CD4-positive, alpha-beta memory T cell (primary cell): ENCODE results near the gene OR2T6. TPM values are rescaled to one million over a fixed set of nuclear protein-coding genes. Genes with fewer than 3 reads are reported as not detected.

ENCODE experiments used
- CTCF ChIA-PET: fragments of 350-600 bp; sonication (Branson Sonifier 250); formaldehyde crosslinking; loops from one replicate; lab custom pipeline; 2021; ENCODE audit warnings: inconsistent platforms; ENCODE audit not compliant: partially characterized antibody; lab: Charles Lee
- POLR2A ChIA-PET: fragments of 350-600 bp; sonication (Branson Sonifier 250); formaldehyde crosslinking; loops from one replicate; lab custom pipeline; 2021; ENCODE audit not compliant: partially characterized antibody; lab: Charles Lee
- DNase-seq, 5 donors: peaks; one replicate each; pipeline versions ENCODE4 v3.0.0 to v3.0.0-alpha.2; 2020 to 2022; ENCODE audit warnings: mixed read lengths in 1 of 5
- H3K27ac ChIP-seq: one replicate; pipeline ENCODE4 v1.7.0; 2013; ENCODE audit warnings: low read depth, low read length
- H3K27me3 ChIP-seq: 2 replicates; pipeline ENCODE4 v1.7.0; 2013; ENCODE audit warnings: mild to moderate bottlenecking, low read length, moderate library complexity; ENCODE audit not compliant: insufficient read depth
- H3K36me3 ChIP-seq: 2 replicates; pipeline ENCODE4 v1.7.0; 2013; ENCODE audit warnings: mild to moderate bottlenecking, low read length, moderate library complexity; ENCODE audit not compliant: insufficient read depth
- H3K4me1 ChIP-seq: 2 replicates; pipeline ENCODE4 v1.7.0; 2013; ENCODE audit warnings: mild to moderate bottlenecking, low read length, moderate library complexity; ENCODE audit not compliant: insufficient read depth
- H3K4me3 ChIP-seq, 2 donors: one replicate each; pipeline ENCODE4 v1.7.0; 2013; ENCODE audit warnings: low read length in 2 of 2, mild to moderate bottlenecking in 1 of 2
- H3K9me3 ChIP-seq, 2 donors: one replicate each; pipeline ENCODE4 v1.7.0; 2013; ENCODE audit warnings: low read length in 2 of 2, control low read depth in 1 of 2; ENCODE audit not compliant: control insufficient read depth in 1 of 2
- H3K27ac Mint-ChIP-seq, 7 donors: one replicate each; pipeline ENCODE4 v1.8.0; 2020 to 2021; ENCODE audit warnings: mixed read lengths in 7 of 7, mild to moderate bottlenecking in 6 of 7, inconsistent platforms in 3 of 7, moderate library complexity in 3 of 7
- H3K27me3 Mint-ChIP-seq, 2 donors: one replicate each; pipeline ENCODE4 v1.8.0; 2020 to 2021; ENCODE audit warnings: mixed read lengths in 2 of 2
- H3K36me3 Mint-ChIP-seq, 2 donors: one replicate each; pipeline ENCODE4 v1.8.0; 2020 to 2021; ENCODE audit warnings: mixed read lengths in 2 of 2, inconsistent platforms in 1 of 2, mild to moderate bottlenecking in 1 of 2
- H3K4me1 Mint-ChIP-seq, 4 donors: one replicate each; pipeline ENCODE4 v1.8.0; 2020 to 2021; ENCODE audit warnings: mixed read lengths in 4 of 4, mild to moderate bottlenecking in 1 of 4
- H3K4me3 Mint-ChIP-seq, 8 donors: one replicate each; pipeline ENCODE4 v1.8.0; 2020 to 2021; ENCODE audit warnings: mixed read lengths in 8 of 8, mild to moderate bottlenecking in 7 of 8, moderate library complexity in 6 of 8, inconsistent platforms in 3 of 8
- H3K9me3 Mint-ChIP-seq, 8 donors: one replicate each; pipeline ENCODE4 v1.8.0; 2020 to 2021; ENCODE audit warnings: mixed read lengths in 8 of 8, mild to moderate bottlenecking in 5 of 8, inconsistent platforms in 3 of 8, moderate library complexity in 1 of 8
- intact Hi-C: fragments of 100-400 bp; cut with micrococcal nuclease; formaldehyde crosslinking; loops from one replicate; pipeline ENCODE4 v1.15.1; 2023
- polyA plus RNA-seq, 2 donors: library from polyadenylated mRNA; unstranded; fragments of 300-500 nt; fragmentation: Illumina TruSeq; gene quantifications; one replicate each; pipeline ENCODE4 v1.2.3, GENCODE V29; 2021
- total RNA-seq, 2 experiments: library from RNA; stranded (reverse); gene quantifications; one replicate each; pipeline ENCODE4 v1.2.3, GENCODE V29; 2021

Gene OR2T6, protein sequence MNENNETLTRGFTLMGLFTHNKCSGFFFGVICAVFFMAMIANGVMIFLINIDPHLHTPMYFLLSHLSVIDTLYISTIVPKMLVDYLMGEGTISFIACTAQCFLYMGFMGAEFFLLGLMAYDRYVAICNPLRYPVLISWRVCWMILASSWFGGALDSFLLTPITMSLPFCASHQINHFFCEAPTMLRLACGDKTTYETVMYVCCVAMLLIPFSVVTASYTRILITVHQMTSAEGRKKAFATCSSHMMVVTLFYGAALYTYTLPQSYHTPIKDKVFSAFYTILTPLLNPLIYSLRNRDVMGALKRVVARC
- not detected for total RNA-seq
- not detected for polyA plus RNA-seq

DNA sequence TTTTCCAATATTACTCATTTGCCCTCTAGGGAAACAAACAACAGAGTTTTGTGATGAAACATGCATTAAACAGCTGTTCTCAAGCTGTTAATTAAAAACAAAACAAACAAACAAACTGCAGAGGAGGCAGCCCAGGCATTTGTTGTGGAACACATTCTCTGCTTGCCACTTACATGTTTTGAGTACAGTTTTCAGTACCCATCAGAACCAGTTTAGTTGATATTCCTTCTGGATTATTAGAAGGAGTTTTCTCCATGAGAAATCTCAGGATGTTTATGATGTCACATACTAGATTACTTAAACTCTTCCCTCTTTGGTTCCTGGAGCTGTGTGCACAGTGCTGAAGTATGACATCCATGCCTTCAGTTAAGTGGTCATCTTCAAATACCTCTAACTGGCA is at the start of gene OR2T6:
TSS of gene OR2T6 (plus strand) at position 301 of the 400 bp plus-strand sequence. CDS start 11,863 bp downstream, outside the sequence.
- Histone ChIP-seq H3K27ac (no peak within 1 kb of the TSS), H3K27me3 (no peaks in the 10 kb centered on the region), H3K36me3 (no peaks in the 10 kb centered on the region), H3K4me1 (no peaks in the 10 kb centered on the region), H3K9me3 (no peaks in the 10 kb centered on the region), H3K4me3 (no peak within 1 kb of the TSS)
- Mint-ChIP-seq H3K27me3 (peaks cover 0 to 8% of the 10 kb centered on the region in 2 donors), H3K9me3 (peaks cover 0 to 6% (median 0%) of the 10 kb centered on the region in 8 donors), H3K4me1 (peaks cover 0 to 7% (median under 1%) of the 10 kb centered on the region in 4 donors), H3K4me3 (no peak within 1 kb of the TSS), H3K27ac (peak within 1 kb of the TSS in 1 of 7 donors; percentile 39), H3K36me3 (no peaks in the 10 kb centered on the region)
- ChIA-PET CTCF (no interaction called here), POLR2A (no interaction called here)
- intact Hi-C loops = no loop called here
- DNase-seq = no peak

DNA sequence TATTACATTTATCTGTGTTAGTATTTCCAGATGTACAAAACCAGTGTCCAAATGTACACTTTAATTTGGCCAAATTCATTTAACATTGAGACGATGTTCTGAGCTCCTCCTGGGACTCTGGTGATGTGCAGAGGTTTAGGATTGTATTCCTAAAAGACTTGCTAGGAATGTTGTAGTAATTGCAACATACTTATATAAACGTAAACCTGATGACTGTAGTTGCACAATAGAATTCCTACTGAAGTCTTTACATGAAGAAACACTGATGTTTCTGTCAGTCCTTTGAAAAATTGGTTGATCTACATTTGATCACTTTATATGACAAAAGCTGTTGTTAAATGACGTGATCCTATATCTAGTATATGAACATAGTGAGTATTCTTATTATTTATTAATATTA is 32.1 kb upstream of the OR2T6 start:
- H3K27ac Mint-ChIP-seq = no peak overlapping the region
- intact Hi-C loops = no loop called here
- H3K4me3 ChIP-seq = no peak overlapping the region
- no peaks in the 10 kb centered on the region for H3K36me3 Mint-ChIP-seq
- H3K4me3 Mint-ChIP-seq = no peak overlapping the region
- POLR2A ChIA-PET = no interaction called here
- CTCF ChIA-PET = no interaction called here
- H3K9me3 ChIP-seq = no peaks in the 10 kb centered on the region
- no peaks in the 10 kb centered on the region for H3K27me3 Mint-ChIP-seq
- H3K9me3 Mint-ChIP-seq = no peaks in the 10 kb centered on the region
- H3K36me3 ChIP-seq = no peaks in the 10 kb centered on the region
- H3K27me3 ChIP-seq = no peaks in the 10 kb centered on the region
- no peak for DNase-seq
- no peaks in the 10 kb centered on the region for H3K4me1 ChIP-seq
- H3K4me1 Mint-ChIP-seq = no peaks in the 10 kb centered on the region
- H3K27ac ChIP-seq = no peak overlapping the region

DNA sequence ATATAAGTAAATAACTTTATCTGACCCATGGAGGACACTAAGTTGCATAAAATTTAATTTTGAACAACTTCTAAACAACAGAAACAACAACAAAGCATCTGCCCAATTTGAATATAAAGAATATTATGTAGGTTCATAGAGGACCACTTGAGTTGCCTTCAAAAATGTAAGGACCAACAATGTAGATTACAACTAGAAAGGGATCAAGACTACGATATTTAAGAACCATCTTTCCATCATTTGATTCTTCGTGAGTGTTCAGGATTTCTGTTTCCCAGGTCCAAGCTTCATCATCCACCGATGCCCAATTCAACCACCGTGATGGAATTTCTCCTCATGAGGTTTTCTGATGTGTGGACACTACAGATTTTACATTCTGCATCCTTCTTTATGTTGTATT is 27.1 kb upstream of the OR2T6 start, which contains the start of gene OR14C36:
TSS of gene OR14C36 (plus strand) at position 301 of the 400 bp plus-strand sequence. CDS start at position 301, 0 bp downstream.
- Histone ChIP-seq H3K27ac (no peak within 1 kb of the TSS), H3K36me3 (no peaks in the 10 kb centered on the region), H3K9me3 (no peaks in the 10 kb centered on the region), H3K4me3 (no peak within 1 kb of the TSS), H3K4me1 (no peaks in the 10 kb centered on the region), H3K27me3 (no peaks in the 10 kb centered on the region)
- Mint-ChIP-seq H3K36me3 (no peaks in the 10 kb centered on the region), H3K4me3 (no peak within 1 kb of the TSS), H3K27me3 (peaks cover 4% of the 10 kb centered on the region in 2 donors), H3K9me3 (no peaks in the 10 kb centered on the region), H3K4me1 (no peaks in the 10 kb centered on the region), H3K27ac (no peak within 1 kb of the TSS)
- ChIA-PET CTCF (no interaction called here), POLR2A (no interaction called here)
- intact Hi-C loops = no loop called here
- no peak for DNase-seq

DNA sequence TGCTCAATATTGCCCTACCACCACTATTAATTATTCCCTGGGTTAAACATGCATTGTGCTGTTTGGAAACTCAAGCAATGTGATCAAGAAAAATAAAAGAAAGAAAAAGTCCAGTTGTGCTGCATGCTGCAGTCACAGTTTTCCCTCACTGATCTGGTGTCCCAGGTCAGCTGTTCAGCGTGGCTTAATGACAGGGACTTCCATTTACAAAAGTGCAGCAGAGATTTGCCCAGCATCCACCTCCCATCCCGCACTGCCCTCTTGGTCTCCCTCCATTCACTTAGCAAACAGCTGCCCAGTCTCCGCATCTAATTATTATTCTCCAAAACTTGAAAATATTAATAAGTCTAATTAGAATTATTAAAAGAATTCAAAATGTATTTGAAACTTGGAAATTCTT is 16.1 kb upstream of the OR2T6 start:
- H3K27me3 ChIP-seq = no peaks in the 10 kb centered on the region
- Mint-ChIP-seq H3K27ac (no peak overlapping the region), H3K4me3 (no peak overlapping the region), H3K27me3 (peaks cover 4 to 12% of the 10 kb centered on the region in 2 donors), H3K9me3 (peaks cover 0 to 5% (median 0%) of the 10 kb centered on the region in 8 donors), H3K36me3 (no peaks in the 10 kb centered on the region), H3K4me1 (no peaks in the 10 kb centered on the region)
- no peaks in the 10 kb centered on the region for H3K9me3 ChIP-seq
- CTCF ChIA-PET = no interaction called here
- DNase-seq = no peak
- H3K27ac ChIP-seq = no peak overlapping the region
- no peaks in the 10 kb centered on the region for H3K36me3 ChIP-seq
- no peaks in the 10 kb centered on the region for H3K4me1 ChIP-seq
- intact Hi-C loops = no loop called here
- POLR2A ChIA-PET = no interaction called here
- H3K4me3 ChIP-seq = no peak overlapping the region

DNA sequence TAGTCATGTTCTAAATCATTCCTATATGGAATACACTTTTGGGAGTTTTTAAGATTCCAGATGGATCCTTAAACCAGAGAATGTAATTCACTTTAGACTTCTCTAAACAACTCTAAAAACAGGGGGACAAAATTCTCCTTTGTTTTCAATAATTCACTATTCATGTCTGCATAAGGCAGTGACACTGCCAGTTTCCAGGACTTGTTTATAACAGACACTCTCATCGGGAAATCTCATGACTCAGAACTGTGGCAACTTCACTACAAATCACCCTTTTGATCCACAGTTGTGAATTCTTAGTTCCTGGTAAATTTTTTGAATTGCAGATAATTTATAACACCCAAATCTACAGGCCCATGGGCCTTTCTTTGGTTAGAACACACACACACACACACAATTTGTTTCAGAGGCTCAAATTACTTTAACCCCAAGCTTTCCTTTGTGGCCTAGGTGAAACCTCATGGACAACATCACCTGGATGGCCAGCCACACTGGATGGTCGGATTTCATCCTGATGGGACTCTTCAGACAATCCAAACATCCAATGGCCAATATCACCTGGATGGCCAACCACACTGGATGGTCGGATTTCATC is 14.3 kb upstream of the OR2T6 start, which contains the start of gene OR2T4:
TSS of gene OR2T4 (plus strand) at position 545 of the 595 bp plus-strand sequence. CDS start at position 545, 0 bp downstream.
- Mint-ChIP-seq H3K27ac (no peak within 1 kb of the TSS), H3K4me1 (no peaks in the 10 kb centered on the region)
- H3K36me3 ChIP-seq = no peaks in the 10 kb centered on the region

DNA sequence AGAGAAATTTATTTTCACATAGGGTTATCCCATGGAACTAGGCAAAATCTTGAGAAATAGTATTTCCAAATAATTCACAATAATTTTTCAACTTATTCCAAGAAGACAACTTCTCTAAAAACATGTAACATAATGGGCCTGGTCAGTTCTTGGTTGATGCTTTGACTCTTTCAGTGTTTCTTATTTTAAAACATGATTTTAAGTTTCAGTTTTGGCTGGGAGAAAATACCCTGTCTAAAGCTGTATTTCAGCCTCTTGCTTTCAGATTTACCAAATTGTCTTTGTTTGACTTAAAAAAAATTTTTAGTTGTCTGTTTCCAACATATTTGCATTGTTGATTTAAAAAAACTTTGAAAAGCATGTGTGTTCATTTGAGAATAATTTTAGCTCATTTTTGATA is 8.9 kb upstream of the OR2T6 start:
- H3K27ac ChIP-seq = no peak overlapping the region
- Mint-ChIP-seq H3K4me1 (no peaks in the 10 kb centered on the region), H3K27ac (no peak overlapping the region), H3K4me3 (no peak overlapping the region), H3K9me3 (peaks cover 0 to 7% (median 4%) of the 10 kb centered on the region in 8 donors), H3K27me3 (peaks cover 2 to 14% of the 10 kb centered on the region in 2 donors), H3K36me3 (no peaks in the 10 kb centered on the region)
- intact Hi-C loops = no loop called here
- no peaks in the 10 kb centered on the region for H3K36me3 ChIP-seq
- no peak overlapping the region for H3K4me3 ChIP-seq
- DNase-seq = no peak
- no peaks in the 10 kb centered on the region for H3K27me3 ChIP-seq
- no peaks in the 10 kb centered on the region for H3K9me3 ChIP-seq
- ChIA-PET CTCF (no interaction called here), POLR2A (no interaction called here)
- no peaks in the 10 kb centered on the region for H3K4me1 ChIP-seq

More for the DNA sequence above, 14.3 kb upstream of the OR2T6 start, which contains the start of gene OR2T4:
- Mint-ChIP-seq H3K36me3 (no peaks in the 10 kb centered on the region), H3K9me3 (peaks cover 0 to 7% (median 5%) of the 10 kb centered on the region in 8 donors), H3K27me3 (peaks cover 4 to 14% of the 10 kb centered on the region in 2 donors), H3K4me3 (no peak within 1 kb of the TSS)
- DNase-seq = no peak
- ChIA-PET POLR2A (no interaction called here), CTCF (no interaction called here)
- no peaks in the 10 kb centered on the region for H3K27me3 ChIP-seq
- H3K4me1 ChIP-seq = no peaks in the 10 kb centered on the region
- H3K4me3 ChIP-seq = no peak within 1 kb of the TSS
- no peaks in the 10 kb centered on the region for H3K9me3 ChIP-seq
- no peak within 1 kb of the TSS for H3K27ac ChIP-seq
- intact Hi-C loops = no loop called here

DNA sequence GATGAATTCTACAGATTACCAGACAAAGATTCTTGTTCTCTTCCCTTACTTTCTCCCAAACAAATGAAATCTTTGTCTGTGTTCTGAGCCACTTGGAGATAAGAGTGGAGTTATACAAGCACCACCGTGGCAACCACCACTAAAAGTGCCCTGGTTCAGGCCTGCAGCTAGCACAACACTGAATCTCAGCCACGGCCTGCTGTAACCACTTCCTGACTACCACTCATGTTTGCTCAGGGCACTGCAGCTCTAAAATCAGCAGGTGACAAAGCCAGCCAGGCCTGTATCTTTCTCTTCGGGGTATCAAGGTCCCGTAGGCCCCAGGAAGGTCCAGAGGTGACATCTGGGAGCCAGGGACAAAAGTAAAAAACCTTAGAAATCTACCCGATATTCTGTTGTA is 3.2 kb upstream of the OR2T6 start:
- no peak overlapping the region for H3K4me3 Mint-ChIP-seq
- intact Hi-C loops = no loop called here
- H3K4me1 Mint-ChIP-seq = peaks cover 0 to 7% (median under 1%) of the 10 kb centered on the region in 4 donors
- Histone ChIP-seq H3K4me1 (no peaks in the 10 kb centered on the region), H3K27me3 (no peaks in the 10 kb centered on the region), H3K9me3 (no peaks in the 10 kb centered on the region), H3K27ac (no peak overlapping the region), H3K36me3 (no peaks in the 10 kb centered on the region), H3K4me3 (no peak overlapping the region)
- peak in 1 of 5 donors; percentile 8 for DNase-seq
- H3K36me3 Mint-ChIP-seq = no peaks in the 10 kb centered on the region
- CTCF ChIA-PET = no interaction called here
- POLR2A ChIA-PET = no interaction called here
- no peak overlapping the region for H3K27ac Mint-ChIP-seq
- peaks cover 0 to 5% of the 10 kb centered on the region in 2 donors for H3K27me3 Mint-ChIP-seq
- H3K9me3 Mint-ChIP-seq = peaks cover 0 to 6% (median 0%) of the 10 kb centered on the region in 8 donors
